Body of pancreas (tissue), 4 donors: ENCODE measurements around the gene PDE6H.

Experiments
- POLR2A ChIP-seq, 3 donors: fragments of 450-650 bp; IDR thresholded peaks; one replicate each; pipeline ENCODE4 v1.6.1; 2016; ENCODE audit warnings: antibody characterized with exemption in 3 of 3, mild to moderate bottlenecking in 2 of 3
- TF ChIP-seq, protein P1 (sequence below), 7 experiments: fragments of 450-650 bp in 4 of 7; fragments of 200-600 bp in 3 of 7; sonication (generic) in 3 of 7; IDR thresholded peaks; one replicate each; pipeline ENCODE4 v1.5.1; 2016 to 2019; ENCODE audit warnings: antibody characterized with exemption in 7 of 7

DNA sequence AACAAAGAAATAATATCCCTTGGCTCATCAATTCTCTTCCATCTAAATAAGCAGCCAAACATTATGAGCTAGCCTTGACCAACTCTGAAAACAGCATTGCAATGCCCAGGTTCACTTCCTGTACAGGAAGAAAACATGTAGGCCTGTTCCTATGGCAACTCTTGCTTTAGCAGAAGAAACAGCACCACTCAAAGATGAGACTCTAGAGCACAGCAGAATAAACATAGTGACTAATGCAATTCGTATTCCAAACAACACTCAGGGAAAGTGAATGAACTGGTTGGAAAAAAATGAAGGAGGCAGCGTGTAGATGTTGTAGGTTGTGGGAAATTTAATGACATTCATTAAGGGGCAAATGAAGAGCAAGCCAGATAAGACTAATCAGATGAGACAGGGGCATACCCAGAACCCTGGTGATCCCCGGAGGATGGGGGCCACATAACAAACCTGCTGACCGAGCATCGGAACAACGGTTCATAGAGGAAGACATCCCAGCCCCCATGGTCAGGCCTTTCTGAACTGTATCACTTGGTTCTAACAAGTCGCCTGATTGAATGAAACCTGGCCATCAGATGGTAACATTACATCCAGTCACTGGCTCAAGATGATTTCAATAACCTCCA lies 20.4 kb upstream of the PDE6H start:
- TF ChIP-seq, protein P1, sequence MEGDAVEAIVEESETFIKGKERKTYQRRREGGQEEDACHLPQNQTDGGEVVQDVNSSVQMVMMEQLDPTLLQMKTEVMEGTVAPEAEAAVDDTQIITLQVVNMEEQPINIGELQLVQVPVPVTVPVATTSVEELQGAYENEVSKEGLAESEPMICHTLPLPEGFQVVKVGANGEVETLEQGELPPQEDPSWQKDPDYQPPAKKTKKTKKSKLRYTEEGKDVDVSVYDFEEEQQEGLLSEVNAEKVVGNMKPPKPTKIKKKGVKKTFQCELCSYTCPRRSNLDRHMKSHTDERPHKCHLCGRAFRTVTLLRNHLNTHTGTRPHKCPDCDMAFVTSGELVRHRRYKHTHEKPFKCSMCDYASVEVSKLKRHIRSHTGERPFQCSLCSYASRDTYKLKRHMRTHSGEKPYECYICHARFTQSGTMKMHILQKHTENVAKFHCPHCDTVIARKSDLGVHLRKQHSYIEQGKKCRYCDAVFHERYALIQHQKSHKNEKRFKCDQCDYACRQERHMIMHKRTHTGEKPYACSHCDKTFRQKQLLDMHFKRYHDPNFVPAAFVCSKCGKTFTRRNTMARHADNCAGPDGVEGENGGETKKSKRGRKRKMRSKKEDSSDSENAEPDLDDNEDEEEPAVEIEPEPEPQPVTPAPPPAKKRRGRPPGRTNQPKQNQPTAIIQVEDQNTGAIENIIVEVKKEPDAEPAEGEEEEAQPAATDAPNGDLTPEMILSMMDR (IDR thresholded peaks at IDR 0.05), result no peak
- TF ChIP-seq POLR2A (IDR thresholded peaks at IDR 0.05), result no peak
